Stimulated activated CD4-positive, alpha-beta T cell treated with anti-CD3 and anti-CD28 coated beads, Interleukin-4, amount 100 ng/mL, for 1 hour (primary cell): ENCODE data around the gene DOC2B.
"Not testable (repeated sequence)": the region's sequence is repeated elsewhere in the genome, so short reads cannot be mapped to it uniquely, and the experiment has no call there.

Source experiments
- DNase-seq: peaks from one replicate; pipeline ENCODE4 v3.0.0-alpha.2; 2020

Gene DOC2B

GRCh38 chr17:181245-182049 is at the start of gene DOC2B:
TSS of gene DOC2B (minus strand) at chr17:181650. CDS start at chr17:181479, 171 bp downstream.
- peak; percentile 27 for DNase-seq

DNA sequence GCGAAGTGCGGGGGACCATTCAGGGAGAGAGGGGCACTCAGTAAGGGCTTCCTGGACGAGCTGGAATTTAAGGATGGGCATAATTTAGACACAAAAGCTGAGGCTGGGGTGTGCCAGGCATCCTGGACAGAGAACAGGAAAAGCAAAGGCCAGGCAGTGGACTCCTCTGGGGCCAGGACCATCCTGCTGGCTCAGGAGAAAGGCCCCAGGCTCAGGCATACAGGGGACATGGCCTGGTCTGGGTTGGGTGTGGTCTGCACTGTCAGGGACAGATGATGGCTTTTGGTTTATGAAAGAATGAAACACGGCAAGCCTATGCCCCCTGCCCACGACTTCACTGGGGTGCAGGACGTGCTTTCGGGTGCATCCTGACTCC is 48.9 kb upstream of the DOC2B start:
- DNase-seq, result no peak

DNA sequence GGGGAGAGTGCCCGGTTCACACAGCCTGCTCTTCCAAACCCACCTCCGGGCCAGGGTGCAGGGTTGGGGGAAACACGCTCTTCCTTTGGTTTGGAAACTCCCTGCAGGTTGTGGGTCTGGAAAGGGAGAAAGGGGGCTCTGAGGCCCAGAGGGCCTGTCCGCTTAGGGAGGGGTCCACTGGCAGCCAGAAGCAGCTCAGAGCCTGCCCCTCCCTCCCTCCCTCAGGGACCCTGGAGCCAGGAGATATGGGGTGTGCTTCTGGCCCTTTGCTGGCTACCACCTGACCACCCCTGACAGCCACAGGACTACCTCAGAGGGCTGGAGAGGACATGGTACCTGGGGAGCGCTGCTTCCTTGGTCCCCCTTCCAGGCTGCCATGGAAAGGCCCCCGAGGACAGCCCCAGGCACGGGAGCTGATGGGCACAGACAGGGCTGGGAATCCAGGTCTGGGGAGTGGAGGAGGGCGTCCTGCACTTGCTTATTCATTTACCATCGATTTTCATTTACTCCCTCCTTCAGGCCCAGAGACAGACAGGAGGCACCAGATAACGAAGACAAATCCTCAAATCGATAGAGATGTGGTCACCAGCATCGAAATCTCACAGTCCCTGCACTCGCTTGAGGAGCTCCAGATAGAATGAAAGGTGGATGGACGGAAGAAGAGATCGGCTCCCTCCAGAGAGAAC is 48.4 kb upstream of the DOC2B start:
- DNase-seq, result no peak

- no peak for DNase-seq
These were observed 47.7 kb upstream of the DOC2B start for GRCh38 chr17:228951-229708.

- DNase-seq, result no peak
These were observed 46.6 kb upstream of the DOC2B start for GRCh38 chr17:227946-228615.

- DNase-seq, result no peak
These were observed 45.9 kb upstream of the DOC2B start for GRCh38 chr17:227078-227945.

DNA sequence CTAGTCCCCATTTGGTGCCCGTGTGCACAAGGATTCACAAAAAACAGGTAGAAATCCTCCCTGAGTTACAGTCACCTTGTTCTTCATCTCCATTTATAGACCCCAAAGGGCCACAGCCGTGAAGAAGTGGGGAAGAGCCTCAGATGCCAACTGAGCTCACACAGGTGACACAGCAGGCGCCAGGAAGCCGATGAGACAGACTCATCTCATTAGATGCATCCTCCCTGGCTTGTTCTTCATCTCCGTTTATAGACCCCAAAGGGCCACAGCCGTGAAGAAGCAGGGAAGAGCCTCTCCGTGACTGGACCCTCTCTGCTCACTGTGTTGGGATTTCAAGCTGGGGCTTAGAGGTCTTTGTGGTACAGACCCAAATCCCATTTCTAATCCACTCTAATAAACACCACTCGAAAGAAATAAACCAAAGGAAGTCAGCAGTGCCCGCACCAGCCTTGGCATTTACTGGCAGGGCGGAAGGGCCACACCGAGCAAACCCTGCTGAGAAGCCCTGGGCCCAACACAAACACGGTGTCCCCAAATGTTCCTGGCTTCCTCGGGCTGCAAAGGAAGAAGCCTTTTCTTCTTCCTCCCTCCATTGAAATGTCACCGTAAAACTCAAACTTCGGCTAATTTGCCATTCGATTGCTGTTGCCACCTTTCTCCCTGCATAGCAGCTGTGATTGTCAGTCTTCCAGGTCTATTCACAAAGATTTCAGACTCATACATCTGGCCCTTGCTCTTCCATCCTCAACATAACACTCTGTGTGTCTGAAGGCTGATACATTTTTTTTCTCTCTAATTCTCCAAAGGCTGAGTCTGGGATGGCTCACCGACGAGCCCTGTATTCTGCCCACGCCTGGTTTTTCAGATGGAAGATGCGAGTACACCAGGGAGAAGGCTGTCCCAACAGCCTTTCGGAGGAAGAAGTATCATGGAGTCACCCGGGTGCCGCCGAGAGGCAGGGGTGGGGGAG is 44.9 kb upstream of the DOC2B start:
- DNase-seq, result no peak

DNA sequence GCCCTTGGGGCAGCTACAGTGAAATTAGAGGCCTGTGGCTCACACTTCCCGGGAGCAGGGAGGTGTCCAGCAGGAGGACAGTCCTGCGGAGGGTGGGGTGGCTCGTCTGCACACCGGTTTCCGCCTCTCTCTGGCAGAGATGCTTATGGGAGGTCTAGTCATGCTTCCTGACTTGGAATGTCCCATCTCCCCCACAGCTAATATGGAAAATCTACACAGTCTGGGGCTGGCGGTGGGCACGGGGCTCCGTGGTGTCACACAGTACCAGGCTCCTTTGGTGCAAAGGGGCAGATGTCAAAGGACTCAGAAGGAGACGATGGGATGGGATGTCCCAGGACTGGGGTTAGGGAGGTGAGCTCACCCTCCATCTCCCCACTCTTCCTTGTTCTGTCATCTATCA is 44.1 kb upstream of the DOC2B start:
- DNase-seq, result no peak

- not testable (repeated sequence) for DNase-seq
These were observed 43.1 kb upstream of the DOC2B start for GRCh38 chr17:224576-224975.

- DNase-seq, result no peak
These were observed 42.4 kb upstream of the DOC2B start for GRCh38 chr17:223723-224471.

- DNase-seq, result no peak
These were observed 40.7 kb upstream of the DOC2B start for GRCh38 chr17:222172-222571.

DNA sequence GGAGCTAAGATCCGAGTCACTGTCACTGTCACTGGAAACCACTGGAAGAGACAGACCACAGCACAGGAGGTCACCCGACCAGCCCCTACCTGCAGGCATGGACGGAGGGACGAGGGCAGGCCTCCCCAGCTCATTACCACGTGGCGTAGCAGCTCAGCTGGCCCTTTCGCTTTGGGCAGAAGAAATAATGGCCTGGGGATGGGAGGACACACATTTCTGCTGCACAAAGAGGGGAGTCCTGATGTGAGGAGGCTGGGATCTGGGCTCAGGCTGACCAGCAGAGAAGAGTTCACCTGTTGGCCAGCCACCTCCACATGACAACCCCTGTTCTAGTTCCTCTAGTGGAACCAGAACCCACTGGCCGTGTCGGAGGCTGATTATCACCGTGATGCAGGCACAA is 38.2 kb upstream of the DOC2B start:
- DNase-seq, result no peak

DNA sequence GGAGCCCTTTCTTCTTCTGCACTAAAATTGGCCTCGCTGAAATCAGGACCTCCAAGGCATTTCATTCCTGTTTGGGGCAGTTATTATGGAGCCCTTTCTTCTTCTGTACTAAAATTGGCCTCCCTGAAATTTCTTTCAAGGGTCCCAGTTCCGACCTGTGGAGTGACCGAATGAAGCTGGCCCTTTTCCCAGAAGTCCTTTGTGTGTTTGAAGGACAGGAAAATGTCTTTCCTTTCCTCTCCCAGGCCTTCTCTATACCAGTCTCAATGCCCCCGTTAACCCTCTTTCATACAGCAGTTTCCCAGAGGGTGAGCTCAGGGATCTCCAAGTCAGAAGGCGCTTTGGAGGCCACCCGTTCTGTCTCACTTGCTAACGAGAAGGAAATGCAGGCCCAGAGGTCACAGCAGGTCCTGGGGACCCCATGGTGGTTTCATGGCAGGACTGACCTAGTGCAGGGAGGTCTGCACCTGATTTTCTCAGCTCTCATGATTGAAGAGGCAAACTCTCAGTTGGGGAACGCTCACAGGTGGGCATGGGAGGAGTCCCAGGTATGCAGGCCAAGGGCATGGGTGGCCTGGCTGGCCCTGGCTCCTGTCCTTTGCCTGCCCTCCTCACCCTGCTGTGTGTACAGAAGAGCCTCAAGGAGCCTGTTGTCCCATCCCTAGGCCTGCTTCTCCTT is 37.1 kb upstream of the DOC2B start:
- DNase-seq, result no peak

DNA sequence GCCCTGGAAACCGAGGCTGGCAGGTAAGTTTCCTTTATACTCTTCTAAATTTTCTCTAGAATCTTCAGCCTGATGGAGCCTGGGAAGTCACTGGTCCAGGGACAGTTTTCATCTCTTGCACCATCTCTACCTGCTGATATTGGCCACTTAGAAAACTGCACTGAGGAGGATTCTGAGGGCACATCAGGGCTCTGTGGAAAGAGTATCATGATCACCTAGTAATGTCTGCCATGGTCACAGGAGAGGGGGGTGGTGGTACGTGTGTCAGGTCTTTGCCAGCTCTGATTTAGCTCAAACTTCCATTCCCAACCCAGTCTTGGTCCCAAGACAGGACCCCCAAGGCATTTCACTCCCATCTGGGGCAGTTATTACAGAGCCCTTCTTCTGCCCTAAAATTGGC is 35.2 kb upstream of the DOC2B start:
- no peak for DNase-seq

- not testable (repeated sequence) for DNase-seq
These were observed 34.4 kb upstream of the DOC2B start for GRCh38 chr17:215563-216478.

DNA sequence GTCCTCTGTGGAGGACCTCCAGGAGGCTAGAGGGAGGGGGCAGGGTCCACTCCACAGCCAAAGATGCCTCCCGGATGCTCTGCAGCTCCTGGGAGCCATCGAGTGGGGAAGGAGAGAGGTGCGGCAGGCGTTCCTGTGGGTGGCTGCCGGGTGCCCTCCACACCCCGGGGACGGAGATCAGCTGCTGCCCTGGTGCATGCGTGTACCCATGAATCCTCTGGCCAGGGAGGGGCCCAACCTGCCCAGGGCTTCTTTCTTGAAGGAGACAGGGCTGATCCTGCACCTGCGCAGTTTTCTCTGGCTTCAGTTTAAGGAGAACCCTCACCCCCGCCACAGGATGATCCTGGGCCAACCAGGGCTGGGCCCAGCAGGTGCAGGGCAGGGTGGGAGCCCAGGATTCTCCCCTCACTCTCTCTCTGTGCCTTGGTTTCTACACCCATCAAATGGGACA is 33.5 kb upstream of the DOC2B start:
- no peak for DNase-seq

GRCh38 chr17:213286-214105 is 32.0 kb upstream of the DOC2B start:
- no peak for DNase-seq
